Keratinocyte (primary cell): ENCODE data around the gene PERP.

Experiments
- EZH2 ChIP-seq: IDR thresholded peaks from one replicate; pipeline ENCODE4 v1.6.1; 2012; ENCODE audit warnings: inconsistent platforms, mild to moderate bottlenecking, low read length, moderate library complexity
- TF ChIP-seq, protein P1 (sequence below), 3 experiments: IDR thresholded peaks in 1 of 3; conservative IDR thresholded peaks in 1 of 3; optimal IDR thresholded peaks in 1 of 3; 2 replicates in 2 of 3; 3 replicates in 1 of 3; pipeline versions ENCODE3 to v1.5.1; 2011; ENCODE audit warnings: low read length in 3 of 3, mild to moderate bottlenecking in 3 of 3, moderate library complexity in 2 of 3, control low read depth in 1 of 3, inconsistent platforms in 1 of 3; ENCODE audit not compliant: insufficient read depth in 2 of 3; ENCODE audit errors: extremely low read depth in 1 of 3

- TF ChIP-seq, protein P1, sequence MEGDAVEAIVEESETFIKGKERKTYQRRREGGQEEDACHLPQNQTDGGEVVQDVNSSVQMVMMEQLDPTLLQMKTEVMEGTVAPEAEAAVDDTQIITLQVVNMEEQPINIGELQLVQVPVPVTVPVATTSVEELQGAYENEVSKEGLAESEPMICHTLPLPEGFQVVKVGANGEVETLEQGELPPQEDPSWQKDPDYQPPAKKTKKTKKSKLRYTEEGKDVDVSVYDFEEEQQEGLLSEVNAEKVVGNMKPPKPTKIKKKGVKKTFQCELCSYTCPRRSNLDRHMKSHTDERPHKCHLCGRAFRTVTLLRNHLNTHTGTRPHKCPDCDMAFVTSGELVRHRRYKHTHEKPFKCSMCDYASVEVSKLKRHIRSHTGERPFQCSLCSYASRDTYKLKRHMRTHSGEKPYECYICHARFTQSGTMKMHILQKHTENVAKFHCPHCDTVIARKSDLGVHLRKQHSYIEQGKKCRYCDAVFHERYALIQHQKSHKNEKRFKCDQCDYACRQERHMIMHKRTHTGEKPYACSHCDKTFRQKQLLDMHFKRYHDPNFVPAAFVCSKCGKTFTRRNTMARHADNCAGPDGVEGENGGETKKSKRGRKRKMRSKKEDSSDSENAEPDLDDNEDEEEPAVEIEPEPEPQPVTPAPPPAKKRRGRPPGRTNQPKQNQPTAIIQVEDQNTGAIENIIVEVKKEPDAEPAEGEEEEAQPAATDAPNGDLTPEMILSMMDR (optimal IDR thresholded peaks at IDR 0.05 in 1 of 3, IDR thresholded peaks at IDR 0.05 in 1 of 3, conservative IDR thresholded peaks at IDR 0.05 in 1 of 3; ENCODE audit: extremely low read depth in 1 of 3, insufficient read depth in 2 of 3, low read length in 3 of 3): no peak
- no peak for TF ChIP-seq EZH2
These were observed 52.2 kb downstream of the PERP start for GRCh38 chr6:138054982-138055381.
